Measurements from ENCODE around the gene C15orf62. TPM values are rescaled to one million over a fixed set of nuclear protein-coding genes. Genes with fewer than 3 reads are reported as not detected.

The C15orf62 gene
- polyA plus RNA-seq, 1 donor (not counting 4 experiments of a cell fraction or from before 2014, with no cell fraction given), result 0.14 TPM

- no peak overlapping the region for H3K4me3 ChIP-seq (ENCODE audit: control insufficient read depth in 2 of 3, extremely low read depth in 1 of 3, insufficient read depth in 2 of 3, low read depth in 1 of 3, low read length in 3 of 3)
- H4K20me1 ChIP-seq (ENCODE audit: control insufficient read depth, extremely low read depth, insufficient read depth, low read length), result no peaks in the 10 kb centered on the region
- no peak overlapping the region for H3K27ac ChIP-seq (ENCODE audit: control insufficient read depth, insufficient read depth, low read length)
- no peak overlapping the region for H3K4me2 ChIP-seq (ENCODE audit: control insufficient read depth, extremely low read depth, insufficient read depth, low read depth, low read length)
- H3K9me3 ChIP-seq (ENCODE audit: control insufficient read depth, low read depth, low read length), result no peaks in the 10 kb centered on the region
- DNase-seq (ENCODE audit: low read depth, low spot score) (no peak), FAIRE-seq (no peak)
- no peak overlapping the region for H3K9ac ChIP-seq (ENCODE audit: control insufficient read depth, extremely low read depth, insufficient read depth, low read length)
- no peaks in the 10 kb centered on the region for H3K36me3 ChIP-seq (ENCODE audit: control insufficient read depth in 2 of 2, extremely low read depth in 1 of 2, insufficient read depth in 2 of 2, low read length in 2 of 2)
- dilution Hi-C loops (cut with MboI; ENCODE audit: extremely low pct_ligation_motif_present, low sequenced_read_pairs), result no loop called here
- H3K9me1 ChIP-seq (ENCODE audit: control insufficient read depth, extremely low read depth, insufficient read depth, low read length), result no peaks in the 10 kb centered on the region
- no peaks in the 10 kb centered on the region for H3K27me3 ChIP-seq (ENCODE audit: control insufficient read depth, extremely low read depth, insufficient read depth, low read length)
- peaks cover 24% of the 10 kb centered on the region for H3K4me1 ChIP-seq (ENCODE audit: control insufficient read depth, extremely low read depth, insufficient read depth, low read length)
- TF ChIP-seq EZH2 (IDR thresholded peaks at IDR 0.05; ENCODE audit: low read length), result no peak
- TF ChIP-seq CTCF (optimal IDR thresholded peaks at IDR 0.05 in 1 of 3, IDR thresholded peaks at IDR 0.05 in 1 of 3, conservative IDR thresholded peaks at IDR 0.05 in 1 of 3; ENCODE audit: extremely low read depth in 1 of 3, insufficient read depth in 2 of 3, low read length in 3 of 3), result no peak
- no peak overlapping the region for H2AFZ ChIP-seq (ENCODE audit: control insufficient read depth, low read length)
- peaks cover under 1% of the 10 kb centered on the region for H3K79me2 ChIP-seq (ENCODE audit: control insufficient read depth, insufficient read depth, low read length)
These were observed 9.8 kb upstream of the C15orf62 start for GRCh38 chr15:40759961-40760360.

GRCh38 chr15:40762919-40763800, 6.6 kb upstream of the C15orf62 start:
- TF ChIP-seq EZH2 (IDR thresholded peaks at IDR 0.05; ENCODE audit: low read length) (no peak), CTCF (optimal IDR thresholded peaks at IDR 0.05 in 1 of 3, IDR thresholded peaks at IDR 0.05 in 1 of 3, conservative IDR thresholded peaks at IDR 0.05 in 1 of 3; ENCODE audit: extremely low read depth in 1 of 3, insufficient read depth in 2 of 3, low read length in 3 of 3) (no peak)
- DNase-seq (ENCODE audit: low read depth, low spot score) (no peak), FAIRE-seq (no peak)
- Histone ChIP-seq H4K20me1 (ENCODE audit: control insufficient read depth, extremely low read depth, insufficient read depth, low read length) (no peaks in the 10 kb centered on the region), H3K4me3 (ENCODE audit: control insufficient read depth in 2 of 3, extremely low read depth in 1 of 3, insufficient read depth in 2 of 3, low read depth in 1 of 3, low read length in 3 of 3) (peak overlapping the region; percentile 31 to 61 (median 56)), H3K79me2 (ENCODE audit: control insufficient read depth, insufficient read depth, low read length) (no peaks in the 10 kb centered on the region), H3K27me3 (ENCODE audit: control insufficient read depth, extremely low read depth, insufficient read depth, low read length) (no peaks in the 10 kb centered on the region), H3K4me1 (ENCODE audit: control insufficient read depth, extremely low read depth, insufficient read depth, low read length) (peaks cover 47% of the 10 kb centered on the region), H3K9me3 (ENCODE audit: control insufficient read depth, low read depth, low read length) (no peaks in the 10 kb centered on the region), H2AFZ (ENCODE audit: control insufficient read depth, low read length) (peak overlapping the region; percentile 76), H3K36me3 (ENCODE audit: control insufficient read depth in 2 of 2, extremely low read depth in 1 of 2, insufficient read depth in 2 of 2, low read length in 2 of 2) (peaks cover 0 to 2% of the 10 kb centered on the region in 2 experiments), H3K27ac (ENCODE audit: control insufficient read depth, insufficient read depth, low read length) (no peak overlapping the region), H3K9ac (ENCODE audit: control insufficient read depth, extremely low read depth, insufficient read depth, low read length) (peak overlapping the region; percentile 55), H3K9me1 (ENCODE audit: control insufficient read depth, extremely low read depth, insufficient read depth, low read length) (peaks cover 2% of the 10 kb centered on the region), H3K4me2 (ENCODE audit: control insufficient read depth, extremely low read depth, insufficient read depth, low read depth, low read length) (peak overlapping the region; percentile 86)
- dilution Hi-C loops (cut with MboI; ENCODE audit: extremely low pct_ligation_motif_present, low sequenced_read_pairs), result no loop called here
